HepG2 (cell line): Measurements from ENCODE around the gene LRRC74B. TPM values are rescaled to one million over a fixed set of nuclear protein-coding genes. Genes with fewer than 3 reads are reported as not detected.
A peak's percentile ranks its signal among the peaks of the same experiment; 100 is the strongest.

Source experiments
- ATAC-seq: fragments of 200-7000 bp; cut with Tn5 transposase; 3 replicates; pipeline ENCODE4 v1.9.1; 2020; ENCODE audit warnings: mild to moderate bottlenecking, moderate library complexity
- BruUV-seq: library from RNA; stranded (reverse); fragments of 400-500 nt; replicated peaks from 2 replicates; lab custom pipeline; 2021; lab: Mats Ljungman, UMichigan
- CTCF ChIA-PET: fragments of 300-600 bp; formaldehyde crosslinking; extraction: SDS; loops from one replicate; lab custom pipeline; 2021; ENCODE audit warnings: low total read pairs, inconsistent platforms, low intra/inter-chr PET ratio; lab: Yijun Ruan, JAX
- POLR2A ChIA-PET: fragments of 350-600 bp; sonication (Branson Sonifier 250); formaldehyde crosslinking; loops from one replicate; lab custom pipeline; 2020; ENCODE audit warnings: antibody characterized with exemption, inconsistent platforms; lab: Yijun Ruan, JAX
- DNase-seq: peaks from one replicate; pipeline ENCODE4 v3.0.0-alpha.2; 2015; ENCODE audit warnings: low spot score
- FAIRE-seq: peaks from 3 replicates; lab custom pipeline; 2011; peaks lifted over from hg19 to GRCh38; lab: Jason Lieb, UNC
- H2AFZ ChIP-seq: one replicate; pipeline ENCODE4 v1.6.1; 2011; ENCODE audit warnings: low read length, inconsistent platforms
- H3K27ac ChIP-seq: fragments of 300-600 bp; 3 replicates; pipeline ENCODE4 v1.8.0; 2011; ENCODE audit warnings: mixed run types, mild to moderate bottlenecking, mixed read lengths, low read length, inconsistent platforms; ENCODE audit not compliant: insufficient read depth; ENCODE audit errors: extremely low read length
- H3K27me3 ChIP-seq, 2 experiments: fragments of 200-600 bp in 1 of 2; 2 replicates in 1 of 2; 3 replicates in 1 of 2; pipeline versions ENCODE4 v1.6.0 to v1.8.0; 2011; ENCODE audit warnings: low read length in 2 of 2, mild to moderate bottlenecking in 2 of 2, moderate library complexity in 2 of 2, inconsistent platforms in 1 of 2; ENCODE audit not compliant: insufficient read depth in 2 of 2, control insufficient read depth in 1 of 2
- H3K36me3 ChIP-seq, 2 experiments: fragments of 200-600 bp in 1 of 2; replicated peaks in 1 of 2; 2 replicates in 1 of 2; 3 replicates in 1 of 2; pipeline versions ENCODE4 v1.5.1 to v1.8.0; 2011; ENCODE audit warnings: low read length in 2 of 2, inconsistent platforms in 1 of 2; ENCODE audit not compliant: insufficient read depth in 2 of 2, control insufficient read depth in 1 of 2
- H3K4me1 ChIP-seq: 2 replicates; pipeline ENCODE4 v1.5.1; 2012; ENCODE audit warnings: low read length, inconsistent platforms; ENCODE audit not compliant: insufficient read depth
- H3K4me2 ChIP-seq: 2 replicates; pipeline ENCODE4 v1.6.0; 2011; ENCODE audit warnings: low read depth, low read length, inconsistent platforms
- H3K4me3 ChIP-seq, 3 experiments: fragments of 200-600 bp in 1 of 3; sonication (generic), shearing (Covaris generic) in 1 of 3; replicated peaks in 1 of 3; 2 replicates each; pipeline ENCODE4 v1.5.1; 2011 to 2016; ENCODE audit warnings: low read length in 3 of 3, inconsistent platforms in 2 of 3, low read depth in 2 of 3, mild to moderate bottlenecking in 2 of 3, control low read depth in 1 of 3, mixed read lengths in 1 of 3; ENCODE audit not compliant: insufficient read depth in 1 of 3
- H3K79me2 ChIP-seq: one replicate; pipeline ENCODE4 v1.6.1; 2011; ENCODE audit warnings: low read length, inconsistent platforms; ENCODE audit not compliant: insufficient read depth
- H3K9ac ChIP-seq: 2 replicates; pipeline ENCODE4 v1.6.0; 2011; ENCODE audit warnings: mild to moderate bottlenecking, low read depth, low read length, inconsistent platforms; ENCODE audit not compliant: insufficient read depth
- H3K9me3 ChIP-seq: 2 replicates; pipeline ENCODE4 v1.5.1; 2012; ENCODE audit warnings: mild to moderate bottlenecking, low read length
- H4K20me1 ChIP-seq: 2 replicates; pipeline ENCODE4 v1.6.0; 2011; ENCODE audit warnings: inconsistent platforms, mild to moderate bottlenecking, low read length, moderate library complexity; ENCODE audit not compliant: insufficient read depth
- FOXK2 ChIP-seq: fragments of 450-650 bp; IDR thresholded peaks from 2 replicates; pipeline ENCODE4 v1.6.1; 2016
- JUND ChIP-seq: sonication (generic); formaldehyde crosslinking; IDR thresholded peaks from 2 replicates; pipeline ENCODE4 v1.8.0; 2022; ENCODE audit warnings: mild to moderate bottlenecking, missing genetic modification reagents
- KLF13 ChIP-seq: sonication (generic); formaldehyde crosslinking; IDR thresholded peaks from 2 replicates; pipeline ENCODE4 v1.4.0; 2020; ENCODE audit warnings: mild to moderate bottlenecking, missing genetic modification reagents
- NFKBIZ ChIP-seq: IDR thresholded peaks from 2 replicates; pipeline ENCODE4 v1.6.1; 2018; ENCODE audit warnings: missing genetic modification reagents, missing compliant biosample characterization
- NFYC ChIP-seq: IDR thresholded peaks from 2 replicates; pipeline ENCODE4 v1.6.1; 2016; ENCODE audit warnings: missing genetic modification reagents, missing compliant biosample characterization
- RXRB ChIP-seq: IDR thresholded peaks from 2 replicates; pipeline ENCODE4 v1.6.1; 2016; ENCODE audit warnings: borderline replicate concordance, missing genetic modification reagents, missing compliant biosample characterization
- TEF ChIP-seq: sonication (generic); formaldehyde crosslinking; IDR thresholded peaks from 2 replicates; pipeline ENCODE4 v1.5.0; 2020; ENCODE audit warnings: missing genetic modification reagents
- ZNF33A ChIP-seq: sonication (generic); formaldehyde crosslinking; IDR thresholded peaks from 2 replicates; pipeline ENCODE4 v1.5.1; 2020; ENCODE audit warnings: missing genetic modification reagents, mild to moderate bottlenecking, moderate library complexity, borderline replicate concordance
- ZNF33B ChIP-seq: sonication (generic); formaldehyde crosslinking; IDR thresholded peaks from 2 replicates; pipeline ENCODE4 v1.5.1; 2020; ENCODE audit warnings: mild to moderate bottlenecking, missing genetic modification reagents
- ZNF431 ChIP-seq: sonication (generic); formaldehyde crosslinking; IDR thresholded peaks from 2 replicates; pipeline ENCODE4 v1.9.0; 2022; ENCODE audit warnings: missing genetic modification reagents, low read depth, mild to moderate bottlenecking, borderline replicate concordance
- ZNF460 ChIP-seq: sonication (generic); formaldehyde crosslinking; IDR thresholded peaks from 2 replicates; pipeline ENCODE4 v1.5.1; 2020; ENCODE audit warnings: missing genetic modification reagents, mild to moderate bottlenecking, borderline replicate concordance
- ZNF557 ChIP-seq: sonication (generic); formaldehyde crosslinking; IDR thresholded peaks from 2 replicates; pipeline ENCODE4 v1.4.0; 2020; ENCODE audit warnings: missing genetic modification reagents
- WGBS: methylation state at CpG from one replicate; pipeline ENCODE4 v1.1.6; 2017; ENCODE audit warnings: low lambda C conversion rate; 5-methylcytosine and 5-hydroxymethylcytosine counted together
- in situ Hi-C: cut with HindIII; loops from 2 replicates; pipeline ENCODE4 v1.10.0; 2017; ENCODE audit warnings: low pct_unique_long_range_greater_than_20kb; ENCODE audit not compliant: extremely low pct_ligation_motif_present
- intact Hi-C: fragments of 100-400 bp; cut with micrococcal nuclease; formaldehyde crosslinking; loops from one replicate; pipeline ENCODE4 v1.10.0; 2022; ENCODE audit not compliant: unreplicated experiment
- polyA plus RNA-seq, 8 experiments: library from polyadenylated mRNA; depleted of rRNA in 3 of 8; stranded (reverse) in 7 of 8; unstranded in 1 of 8; fragments of >200 nt; fragmentation: Illumina TruSeq in 4 of 8; extraction: Trizol in 4 of 8; gene quantifications; 2 replicates each; pipeline versions ENCODE4 v1.2.1 to v1.2.3, GENCODE V29; 2011 to 2016; ENCODE audit warnings: low read depth in 4 of 8, missing spikeins in 1 of 8, mixed read lengths in 1 of 8; ENCODE audit not compliant: insufficient read depth in 1 of 8
- total RNA-seq, 5 experiments: library from RNA; depleted of rRNA; stranded (reverse); fragments of >200 nt; fragmentation: Illumina TruSeq; extraction: Trizol; gene quantifications; 2 replicates each; pipeline ENCODE4 v1.2.3, GENCODE V29; 2016; ENCODE audit warnings: low read depth in 1 of 5
- TF ChIP-seq, protein P1 (sequence below): sonication (generic); formaldehyde crosslinking; IDR thresholded peaks from 2 replicates; pipeline ENCODE4 v1.4.0; 2020; ENCODE audit warnings: missing genetic modification reagents
- TF ChIP-seq, protein P2 (sequence below): sonication (generic); formaldehyde crosslinking; IDR thresholded peaks from 2 replicates; pipeline ENCODE4 v1.4.0; 2020; ENCODE audit warnings: missing genetic modification reagents, low read depth, mild to moderate bottlenecking, borderline replicate concordance

The LRRC74B gene
- total and polyA plus RNA-seq, 2 of the 13 experiments (the other 11 are each of a cell fraction or from before 2014, with no cell fraction given), result not detected

GRCh38 chr22:21045585-21046294 is at the start of gene LRRC74B (continued):
- TF ChIP-seq, protein P1, sequence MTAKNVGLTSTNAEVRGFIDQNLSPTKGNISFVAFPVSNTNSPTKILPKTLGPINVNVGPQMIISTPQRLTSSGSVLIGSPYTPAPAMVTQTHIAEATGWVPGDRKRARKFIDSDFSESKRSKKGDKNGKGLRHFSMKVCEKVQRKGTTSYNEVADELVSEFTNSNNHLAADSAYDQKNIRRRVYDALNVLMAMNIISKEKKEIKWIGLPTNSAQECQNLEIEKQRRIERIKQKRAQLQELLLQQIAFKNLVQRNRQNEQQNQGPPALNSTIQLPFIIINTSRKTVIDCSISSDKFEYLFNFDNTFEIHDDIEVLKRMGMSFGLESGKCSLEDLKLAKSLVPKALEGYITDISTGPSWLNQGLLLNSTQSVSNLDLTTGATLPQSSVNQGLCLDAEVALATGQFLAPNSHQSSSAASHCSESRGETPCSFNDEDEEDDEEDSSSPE (CRISPR knock-in tag), result no peak
- no peak for TF ChIP-seq RXRB (CRISPR knock-in tag)
- no peak for TF ChIP-seq ZNF431 (CRISPR knock-in tag)
- TF ChIP-seq, protein P2, sequence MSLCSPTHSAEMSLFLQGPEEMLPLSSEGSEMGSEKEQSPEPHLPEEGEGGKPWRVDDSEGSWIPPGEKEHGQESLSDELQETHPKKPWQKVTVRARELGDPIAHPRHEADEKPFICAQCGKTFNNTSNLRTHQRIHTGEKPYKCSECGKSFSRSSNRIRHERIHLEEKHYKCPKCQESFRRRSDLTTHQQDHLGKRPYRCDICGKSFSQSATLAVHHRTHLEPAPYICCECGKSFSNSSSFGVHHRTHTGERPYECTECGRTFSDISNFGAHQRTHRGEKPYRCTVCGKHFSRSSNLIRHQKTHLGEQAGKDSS (CRISPR knock-in tag), result no peak
- TF ChIP-seq NFYC (CRISPR knock-in tag), result peak; percentile 95
- TF ChIP-seq ZNF33A, result no peak

DNA sequence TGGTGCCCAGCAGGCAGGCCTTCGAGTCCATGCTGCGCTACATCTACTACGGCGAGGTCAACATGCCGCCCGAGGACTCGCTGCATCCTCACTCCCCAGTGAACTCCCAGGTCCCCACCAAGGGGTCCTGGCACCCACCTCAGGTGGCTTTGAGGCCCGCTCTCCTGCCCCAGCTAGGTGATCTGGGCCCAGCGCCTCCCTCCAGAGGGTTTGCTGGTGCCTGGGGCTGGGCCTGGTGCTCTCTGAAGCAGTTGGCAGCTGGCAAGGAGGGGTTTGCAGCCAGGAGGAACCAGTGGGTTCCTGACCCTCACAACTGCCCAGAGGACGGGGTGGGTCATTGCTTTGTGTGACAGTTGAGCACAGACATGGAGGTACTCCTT is 49.7 kb upstream of the LRRC74B start:
- Histone ChIP-seq H3K9me3 (no peaks in the 10 kb centered on the region), H3K4me3 (no peak overlapping the region), H2AFZ (no peak overlapping the region), H3K4me1 (peaks cover 9% of the 10 kb centered on the region), H3K79me2 (peaks cover 8% of the 10 kb centered on the region), H4K20me1 (no peaks in the 10 kb centered on the region), H3K36me3 (peaks cover 9 to 45% of the 10 kb centered on the region in 2 experiments), H3K9ac (no peak overlapping the region), H3K27ac (no peak overlapping the region), H3K4me2 (no peak overlapping the region), H3K27me3 (no peaks in the 10 kb centered on the region)
- in situ Hi-C loops, result no loop called here
- intact Hi-C loops, result no loop called here
- WGBS, result 100% methylated on average over 8 of the region's 10 CpGs
- TF ChIP-seq KLF13 (CRISPR knock-in tag), result no peak
- TF ChIP-seq TEF (CRISPR knock-in tag), result no peak
- no peak for TF ChIP-seq ZNF33B (CRISPR knock-in tag)
- no peak for TF ChIP-seq FOXK2
- no peak for TF ChIP-seq NFKBIZ
- TF ChIP-seq ZNF557 (CRISPR knock-in tag), result no peak
- no peak for TF ChIP-seq JUND (CRISPR knock-in tag)
- TF ChIP-seq ZNF460, result no peak
- POLR2A ChIA-PET, result interaction anchor here (0.6 kb wide), 1 partner anchor 14 kb away, joined by 5 read pairs; the partner anchor contains the start of gene LZTR1
- BruUV-seq, result no TSS peak
- DNase-seq (no peak), ATAC-seq (no peak), FAIRE-seq (no peak)
- CTCF ChIA-PET, result no interaction called here
